ENCODE data around the gene ARMC9. TPM values are rescaled to one million over a fixed set of nuclear protein-coding genes. Genes with fewer than 3 reads are reported as not detected.
"Not testable (repeated sequence)": the region's sequence is repeated elsewhere in the genome, so short reads cannot be mapped to it uniquely, and the experiment has no call there.

Gene ARMC9
- total RNA-seq, 1 donor from 2014 or later = 4.2 TPM

- no peak for DNase-seq (ENCODE audit: low read depth in 2 of 2)
Measured at GRCh38 chr2:231278868-231279267, 80.4 kb downstream of the ARMC9 start.

- DNase-seq (ENCODE audit: low read depth in 2 of 2) = no peak
Measured at GRCh38 chr2:231280846-231281245, 82.4 kb downstream of the ARMC9 start.

GRCh38 chr2:231284296-231284695, 85.9 kb downstream of the ARMC9 start:
- no peak for DNase-seq (ENCODE audit: low read depth in 2 of 2)

- no peak for DNase-seq (ENCODE audit: low read depth in 2 of 2)
Measured at GRCh38 chr2:231286964-231287363, 88.5 kb downstream of the ARMC9 start.

GRCh38 chr2:231287696-231288095, 89.3 kb downstream of the ARMC9 start:
- DNase-seq (ENCODE audit: low read depth in 2 of 2) = peak in 1 of 2 donors; percentile 11

GRCh38 chr2:231288590-231288989, 90.2 kb downstream of the ARMC9 start:
- no peak for DNase-seq (ENCODE audit: low read depth in 2 of 2)

GRCh38 chr2:231290321-231291015, 92.0 kb downstream of the ARMC9 start:
- DNase-seq (ENCODE audit: low read depth in 2 of 2) = no peak

- DNase-seq (ENCODE audit: low read depth in 2 of 2) = no peak
Measured at GRCh38 chr2:231292472-231293134, 94.2 kb downstream of the ARMC9 start.

- DNase-seq (ENCODE audit: low read depth in 2 of 2) = no peak
Measured at GRCh38 chr2:231293163-231293562, 94.7 kb downstream of the ARMC9 start.

- peak in 1 of 2 donors; percentile 63 for DNase-seq (ENCODE audit: low read depth in 2 of 2)
Measured at GRCh38 chr2:231294116-231294515, 95.7 kb downstream of the ARMC9 start.

- no peak for DNase-seq (ENCODE audit: low read depth in 2 of 2)
Measured at GRCh38 chr2:231294571-231295362, 96.3 kb downstream of the ARMC9 start.

GRCh38 chr2:231295363-231295655, 96.9 kb downstream of the ARMC9 start:
- DNase-seq (ENCODE audit: low read depth in 2 of 2) = no peak

GRCh38 chr2:231296401-231296974, 98.1 kb downstream of the ARMC9 start:
- no peak for DNase-seq (ENCODE audit: low read depth in 2 of 2)

- DNase-seq (ENCODE audit: low read depth in 2 of 2) = peak; percentile 69 to 76
Measured at GRCh38 chr2:231297108-231297908, 98.9 kb downstream of the ARMC9 start.

GRCh38 chr2:231298091-231298490, 99.7 kb downstream of the ARMC9 start:
- no peak for DNase-seq (ENCODE audit: low read depth in 2 of 2)

GRCh38 chr2:231299267-231299666, 100.8 kb downstream of the ARMC9 start:
- no peak for DNase-seq (ENCODE audit: low read depth in 2 of 2)

GRCh38 chr2:231300020-231300721, 101.7 kb downstream of the ARMC9 start:
- peak in 1 of 2 donors; percentile 82 for DNase-seq (ENCODE audit: low read depth in 2 of 2)

- DNase-seq (ENCODE audit: low read depth in 2 of 2) = no peak
Measured at GRCh38 chr2:231300722-231301076, 102.3 kb downstream of the ARMC9 start.

GRCh38 chr2:231304259-231304658, 105.8 kb downstream of the ARMC9 start:
- not testable (repeated sequence) for DNase-seq (ENCODE audit: low read depth in 2 of 2)

- no peak for DNase-seq (ENCODE audit: low read depth in 2 of 2)
Measured at GRCh38 chr2:231305221-231305620, 106.8 kb downstream of the ARMC9 start.

Measured in lung microvascular endothelial cell (primary cell).